OCI-M2 (cell line): ENCODE measurements around the gene GRM4.

Experiments
- DNase-seq: peaks from one replicate; lab custom pipeline; 2025; ENCODE audit not compliant: unreplicated experiment; lab: John Stamatoyannopoulos, UW

Gene GRM4

GRCh38 chr6:34143196-34143883 lies 2.5 kb downstream of the GRM4 start:
- DNase-seq = no peak

DNA sequence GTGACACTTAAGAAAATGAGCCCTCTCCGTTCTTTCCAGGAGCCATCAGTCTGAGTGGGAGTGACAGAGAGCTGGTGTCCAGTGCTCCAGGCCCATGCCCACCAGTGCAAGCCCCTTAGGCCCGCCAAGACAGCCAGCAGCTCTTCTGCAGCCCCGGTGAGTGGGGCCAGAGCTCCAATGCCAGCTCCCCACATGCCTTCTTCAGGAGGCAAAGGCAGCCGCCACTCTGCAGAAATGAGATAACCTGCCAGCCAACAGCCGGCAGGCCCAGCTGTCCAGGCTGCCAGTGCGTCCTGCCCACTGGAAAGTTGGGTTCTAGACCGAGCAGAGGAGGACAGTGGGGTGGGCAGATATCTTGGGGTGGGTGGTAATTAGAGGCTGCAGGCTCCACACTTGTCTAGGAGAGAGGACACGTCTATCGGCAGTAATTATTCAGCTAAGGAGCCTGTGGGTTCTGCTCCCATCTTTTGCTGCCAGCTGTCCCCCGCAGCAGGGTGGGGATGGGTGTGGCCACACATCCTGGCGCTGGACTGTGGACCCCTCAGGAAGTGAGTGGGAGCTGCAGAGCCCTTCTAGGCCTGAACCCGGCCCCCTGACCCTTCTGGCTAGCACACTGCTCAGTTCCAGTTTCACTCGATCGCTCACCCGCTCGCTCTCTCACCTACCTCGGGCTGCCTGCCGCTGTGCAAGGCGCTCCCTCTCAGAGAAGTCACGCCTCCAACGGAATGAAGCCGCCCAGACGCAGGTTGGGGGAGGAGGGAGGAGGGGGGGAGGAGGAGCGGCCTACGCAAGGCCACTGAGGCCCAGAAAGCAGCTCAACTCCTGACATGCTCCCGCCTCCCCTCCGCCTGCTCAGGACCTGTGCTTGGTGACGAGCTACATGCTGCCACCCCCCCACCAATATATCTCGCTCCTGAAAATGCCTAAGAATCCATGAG lies 3.6 kb downstream of the GRM4 start:
- DNase-seq = no peak

GRCh38 chr6:34140075-34140474 lies 5.8 kb downstream of the GRM4 start:
- no peak for DNase-seq

- DNase-seq = no peak
Measured at GRCh38 chr6:34138914-34139510, 6.9 kb downstream of the GRM4 start.

- DNase-seq = no peak
Measured at GRCh38 chr6:34138191-34138590, 7.7 kb downstream of the GRM4 start.

- DNase-seq = no peak
Measured at GRCh38 chr6:34135541-34135940, 10.3 kb downstream of the GRM4 start.

- DNase-seq = no peak
Measured at GRCh38 chr6:34132486-34133185, 13.3 kb downstream of the GRM4 start.

GRCh38 chr6:34131326-34132290 lies 14.3 kb downstream of the GRM4 start:
- DNase-seq = no peak

- no peak for DNase-seq
Measured at GRCh38 chr6:34130862-34131261, 15.0 kb downstream of the GRM4 start.

DNA sequence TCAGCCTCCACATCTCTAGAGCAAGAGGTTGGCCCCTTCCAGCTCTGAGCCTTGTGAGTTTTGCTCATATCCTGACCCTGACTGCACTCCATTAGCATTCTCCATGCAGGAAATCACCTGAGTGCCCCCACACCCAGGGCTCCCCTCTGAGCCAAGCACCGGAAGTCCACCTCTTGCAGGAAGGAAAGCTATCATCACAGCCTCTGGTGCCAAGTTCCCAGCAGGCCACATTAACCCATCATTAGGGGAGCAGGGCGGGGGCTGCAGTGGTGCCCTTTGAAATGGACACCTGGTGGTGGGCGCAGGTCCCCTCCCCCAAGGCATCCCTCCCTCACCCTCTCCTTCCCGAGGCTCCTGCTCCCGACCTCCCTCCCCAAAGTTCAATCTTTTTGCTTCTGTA lies 16.1 kb downstream of the GRM4 start:
- no peak for DNase-seq

DNA sequence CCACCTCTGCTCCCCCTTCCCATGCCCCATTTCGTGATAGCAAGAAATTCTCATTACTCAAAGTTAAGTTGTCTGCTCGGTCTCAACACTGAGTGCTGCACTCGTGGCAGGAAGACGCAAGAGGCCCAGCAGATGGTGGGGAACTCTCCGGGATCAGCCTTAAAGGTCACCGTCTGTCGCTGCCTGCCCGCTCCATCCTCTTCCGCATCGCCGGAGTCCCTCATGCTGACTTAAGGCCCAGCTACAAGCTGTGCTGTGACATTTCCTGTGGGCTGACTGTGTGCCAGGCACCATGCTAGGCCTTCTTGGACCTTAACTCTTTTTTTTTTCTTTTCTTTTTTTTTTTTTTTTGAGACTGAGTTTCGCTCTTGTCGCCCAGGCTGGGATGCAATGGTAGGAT lies 17.8 kb downstream of the GRM4 start:
- DNase-seq = no peak

DNA sequence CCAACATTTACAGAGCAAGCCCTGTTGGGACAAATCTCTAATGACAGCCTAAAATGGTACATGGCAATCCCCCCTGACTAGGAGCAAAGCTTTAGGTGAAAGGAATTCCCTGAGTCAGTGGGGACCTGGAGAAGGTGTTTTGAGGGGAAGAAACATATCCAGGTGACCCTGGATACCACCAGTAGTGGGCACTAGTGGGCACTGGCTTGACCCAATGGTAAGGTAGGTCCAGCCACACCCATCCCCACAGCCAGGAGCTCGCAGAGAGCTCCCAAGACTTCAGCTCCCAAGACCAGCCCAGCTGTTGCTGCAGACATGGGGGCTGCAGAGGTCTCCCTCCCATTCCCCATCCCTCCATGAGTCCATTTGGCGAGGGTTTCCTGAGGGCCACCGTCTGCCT lies 19.5 kb downstream of the GRM4 start:
- no peak for DNase-seq

- no peak for DNase-seq
Measured at GRCh38 chr6:34125939-34126338, 19.9 kb downstream of the GRM4 start.

DNA sequence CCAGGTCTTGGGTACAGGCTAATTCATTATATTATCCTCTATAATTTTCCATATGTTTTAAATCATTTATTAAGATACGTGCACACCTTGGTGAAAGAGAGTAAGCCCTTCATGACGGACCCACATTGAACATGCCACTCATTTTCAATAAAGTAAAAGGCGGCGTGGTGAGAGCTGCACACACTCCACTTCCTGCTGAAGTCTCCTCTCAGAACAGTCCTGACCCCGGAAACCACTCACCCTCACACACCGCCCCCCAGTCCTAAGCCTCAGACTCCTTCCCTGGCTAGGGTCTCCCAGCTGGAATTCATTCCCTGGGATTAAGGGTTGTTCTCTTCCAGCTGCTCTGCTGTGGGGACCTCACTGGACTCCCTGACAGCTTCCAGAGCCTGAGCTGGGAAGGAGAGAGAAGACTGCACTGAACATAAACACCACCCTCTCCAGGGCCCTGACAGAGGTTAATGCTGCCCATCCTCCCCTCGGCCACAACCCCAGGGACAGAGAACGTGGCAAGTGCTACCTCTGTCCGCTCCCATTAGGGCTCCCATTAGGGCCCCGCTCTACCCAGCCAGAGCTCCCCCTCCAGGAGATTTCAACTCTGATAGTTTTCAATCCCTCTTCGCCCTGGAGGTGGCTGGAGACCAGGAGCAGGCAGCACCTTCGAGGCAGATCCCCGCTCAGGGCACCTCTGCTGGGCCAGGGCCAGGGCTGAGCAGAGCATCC lies 24.8 kb downstream of the GRM4 start:
- DNase-seq = no peak

DNA sequence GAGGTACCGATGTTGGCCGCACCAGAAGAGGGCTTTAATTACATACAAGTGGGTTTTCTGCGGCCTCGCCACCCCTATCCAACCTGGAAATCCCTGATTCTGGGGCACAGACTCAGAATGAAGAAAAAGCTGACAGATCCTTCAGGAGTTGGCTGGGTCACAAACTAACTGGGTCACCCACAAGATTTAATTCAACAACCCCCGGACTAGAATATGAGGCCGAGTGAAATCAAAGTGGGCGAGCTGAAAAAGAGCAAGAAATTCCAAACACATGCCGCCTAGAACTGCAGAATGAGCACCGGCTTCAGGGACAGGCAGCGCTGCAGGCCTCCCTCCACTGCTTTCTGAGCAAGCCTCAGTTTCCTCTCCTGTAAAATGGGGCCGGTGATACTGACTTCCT lies 30.0 kb downstream of the GRM4 start:
- DNase-seq = no peak

GRCh38 chr6:34115403-34115795 lies 30.5 kb downstream of the GRM4 start:
- DNase-seq = no peak

DNA sequence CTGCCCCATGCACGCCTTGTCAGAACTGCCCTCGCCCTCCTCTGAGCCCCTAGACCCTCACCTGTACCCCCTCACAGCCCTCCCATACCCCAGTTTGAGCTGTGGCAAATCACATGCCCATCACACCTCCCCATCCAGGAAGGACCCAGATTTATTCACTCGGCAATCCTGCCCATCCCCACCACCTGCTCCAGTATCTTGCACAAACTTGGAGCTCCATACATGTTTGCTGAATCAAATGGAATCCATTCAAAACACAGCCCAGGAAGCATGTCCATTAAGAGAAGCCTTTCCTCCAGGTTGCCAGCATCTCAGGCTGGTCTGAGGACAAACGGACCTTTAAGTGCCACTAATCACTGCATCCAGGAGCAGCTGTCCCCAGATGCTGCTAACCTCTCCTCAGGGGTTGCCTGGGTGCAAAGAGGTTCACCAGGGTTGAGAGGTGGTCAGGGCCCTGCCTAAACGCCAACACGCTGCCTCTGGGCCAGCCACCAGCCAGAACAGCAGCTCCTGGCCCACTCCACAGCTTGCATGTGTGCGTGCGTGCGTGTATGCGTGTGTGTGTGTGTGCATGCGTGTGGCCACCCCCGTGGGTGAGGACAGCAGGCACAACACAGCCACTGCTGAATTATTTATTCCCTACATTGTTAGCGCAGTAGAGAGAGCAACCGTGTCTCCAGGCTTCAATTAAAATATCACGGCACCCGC lies 31.0 kb downstream of the GRM4 start:
- DNase-seq = no peak

- DNase-seq = no peak
Measured at GRCh38 chr6:34113532-34113931, 32.4 kb downstream of the GRM4 start.

DNA sequence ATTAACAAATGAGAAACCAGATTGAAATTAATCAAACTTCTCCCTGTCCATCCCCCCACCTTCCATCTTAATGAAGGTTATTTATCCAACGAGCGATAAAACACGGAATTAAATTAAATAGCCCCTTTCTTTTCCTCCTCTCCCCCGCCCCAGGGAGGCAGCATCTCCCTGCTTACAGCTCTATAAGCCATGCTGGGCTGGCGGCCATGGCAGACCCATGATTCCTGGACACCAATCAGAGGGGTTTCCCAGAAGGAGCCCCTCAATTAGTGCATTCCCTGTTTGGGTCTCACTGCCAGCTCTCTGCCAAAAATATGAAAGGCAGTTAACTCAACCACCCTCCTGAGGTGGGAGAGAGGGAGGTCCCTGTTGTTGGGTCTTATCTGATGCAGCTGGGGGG lies 33.8 kb downstream of the GRM4 start:
- DNase-seq = no peak
